AG04450 (cell line): ENCODE results near the gene SYCP2L. TPM values are rescaled to one million over a fixed set of nuclear protein-coding genes. Genes with fewer than 3 reads are reported as not detected.
"Not testable (repeated sequence)": the region's sequence is repeated elsewhere in the genome, so short reads cannot be mapped to it uniquely, and the experiment has no call there.

Source experiments
- CTCF ChIA-PET: fragments of 300-600, 350-600 bp; formaldehyde crosslinking; extraction: SDS; loops from one replicate; lab custom pipeline; 2022; ENCODE audit warnings: antibody characterized with exemption, inconsistent platforms; lab: Charles Lee
- POLR2A ChIA-PET: fragments of 350-600 bp; formaldehyde crosslinking; extraction: SDS; loops from one replicate; lab custom pipeline; 2021; ENCODE audit warnings: antibody characterized with exemption, inconsistent platforms; lab: Yijun Ruan, JAX
- DNase-seq: peaks from one replicate; pipeline ENCODE4 v3.0.0-alpha.2; 2011; ENCODE audit warnings: low read depth, low spot score
- H3K27ac ChIP-seq: one replicate; pipeline ENCODE4 v1.5.1; 2012; ENCODE audit warnings: low read depth, low read length, control low read depth
- H3K27me3 ChIP-seq: one replicate; pipeline ENCODE4 v1.6.0; 2012; ENCODE audit warnings: low read length; ENCODE audit not compliant: control insufficient read depth, insufficient read depth
- H3K4me3 ChIP-seq: 2 replicates; pipeline ENCODE4 v1.5.1; 2011; ENCODE audit warnings: mild to moderate bottlenecking, low read depth, low read length, control low read depth
- H3K9me3 ChIP-seq: 2 replicates; pipeline ENCODE4 v1.5.1; 2012; ENCODE audit warnings: low read length; ENCODE audit not compliant: control insufficient read depth, insufficient read depth
- polyA plus RNA-seq: library from polyadenylated mRNA; depleted of rRNA; stranded (reverse); fragments of >200 nt; gene quantifications from 2 replicates; pipeline ENCODE4 v1.2.3, GENCODE V29; 2011
- TF ChIP-seq, protein P1 (sequence below): IDR thresholded peaks from 2 replicates; pipeline ENCODE4 v1.5.1; 2011; ENCODE audit warnings: low read depth, low read length, control low read depth, inconsistent platforms

SYCP2L gene
- polyA plus RNA-seq, 1 experiment, result 0.22 TPM

- Histone ChIP-seq H3K27me3 (peaks cover 3% of the 10 kb centered on the region), H3K9me3 (no peaks in the 10 kb centered on the region), H3K27ac (no peak overlapping the region), H3K4me3 (no peak overlapping the region)
- CTCF ChIA-PET, result interaction anchor here (0.7 kb wide), 1 partner anchor 39 kb away, joined by 4 read pairs; no protein-coding TSS in a partner anchor
- DNase-seq, result no peak
- TF ChIP-seq, protein P1, sequence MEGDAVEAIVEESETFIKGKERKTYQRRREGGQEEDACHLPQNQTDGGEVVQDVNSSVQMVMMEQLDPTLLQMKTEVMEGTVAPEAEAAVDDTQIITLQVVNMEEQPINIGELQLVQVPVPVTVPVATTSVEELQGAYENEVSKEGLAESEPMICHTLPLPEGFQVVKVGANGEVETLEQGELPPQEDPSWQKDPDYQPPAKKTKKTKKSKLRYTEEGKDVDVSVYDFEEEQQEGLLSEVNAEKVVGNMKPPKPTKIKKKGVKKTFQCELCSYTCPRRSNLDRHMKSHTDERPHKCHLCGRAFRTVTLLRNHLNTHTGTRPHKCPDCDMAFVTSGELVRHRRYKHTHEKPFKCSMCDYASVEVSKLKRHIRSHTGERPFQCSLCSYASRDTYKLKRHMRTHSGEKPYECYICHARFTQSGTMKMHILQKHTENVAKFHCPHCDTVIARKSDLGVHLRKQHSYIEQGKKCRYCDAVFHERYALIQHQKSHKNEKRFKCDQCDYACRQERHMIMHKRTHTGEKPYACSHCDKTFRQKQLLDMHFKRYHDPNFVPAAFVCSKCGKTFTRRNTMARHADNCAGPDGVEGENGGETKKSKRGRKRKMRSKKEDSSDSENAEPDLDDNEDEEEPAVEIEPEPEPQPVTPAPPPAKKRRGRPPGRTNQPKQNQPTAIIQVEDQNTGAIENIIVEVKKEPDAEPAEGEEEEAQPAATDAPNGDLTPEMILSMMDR, result no peak
- POLR2A ChIA-PET, result no interaction called here
Observed at GRCh38 chr6:10896691-10897090, 9.8 kb downstream of the SYCP2L start.

DNA sequence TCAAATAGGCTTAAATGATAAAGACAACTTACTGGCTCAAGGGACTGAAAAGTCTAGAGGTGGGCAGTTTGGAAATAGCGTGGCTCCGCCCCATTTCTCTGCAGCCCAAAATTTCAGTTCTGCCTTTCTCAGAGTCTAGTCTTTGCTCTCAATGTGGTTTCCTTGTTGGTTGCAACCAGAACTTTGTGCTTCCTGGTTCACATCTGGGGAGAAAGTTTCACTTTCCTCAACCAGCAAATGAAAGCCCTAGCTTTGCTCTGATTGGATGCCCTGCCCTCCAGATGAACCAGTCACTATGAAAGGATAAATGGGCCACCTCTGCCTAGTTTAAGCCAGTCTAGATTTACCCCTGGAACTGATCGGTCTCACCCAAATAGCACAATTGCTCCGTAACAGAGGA, 14.9 kb downstream of the SYCP2L start:
- ChIA-PET CTCF (no interaction called here), POLR2A (no interaction called here)

GRCh38 chr6:10904015-10904414, 17.2 kb downstream of the SYCP2L start:
- no peaks in the 10 kb centered on the region for H3K9me3 ChIP-seq
- TF ChIP-seq, protein P1, result no peak
- no peak overlapping the region for H3K27ac ChIP-seq
- peaks cover 3% of the 10 kb centered on the region for H3K27me3 ChIP-seq
- DNase-seq, result no peak
- no peak overlapping the region for H3K4me3 ChIP-seq
- ChIA-PET POLR2A (no interaction called here), CTCF (no interaction called here)

More for the DNA sequence above, 14.9 kb downstream of the SYCP2L start:
- no peaks in the 10 kb centered on the region for H3K9me3 ChIP-seq
- no peak for DNase-seq
- H3K27me3 ChIP-seq, result peaks cover 3% of the 10 kb centered on the region
- H3K27ac ChIP-seq, result no peak overlapping the region
- TF ChIP-seq, protein P1, result no peak
- H3K4me3 ChIP-seq, result no peak overlapping the region

GRCh38 chr6:10908228-10908627, 21.4 kb downstream of the SYCP2L start:
- Histone ChIP-seq H3K27me3 (no peaks in the 10 kb centered on the region), H3K9me3 (no peaks in the 10 kb centered on the region), H3K27ac (no peak overlapping the region), H3K4me3 (no peak overlapping the region)
- CTCF ChIA-PET, result interaction anchor here (0.6 kb wide), 2 partner anchors 53 to 190 kb away, joined by 4 read pairs; no protein-coding TSS in a partner anchor
- TF ChIP-seq, protein P1, result no peak
- no peak for DNase-seq
- POLR2A ChIA-PET, result no interaction called here

- H3K27me3 ChIP-seq, H3K27ac ChIP-seq, H3K4me3 ChIP-seq, H3K9me3 ChIP-seq, CTCF ChIA-PET, POLR2A ChIA-PET, DNase-seq: not testable (repeated sequence)
Observed at GRCh38 chr6:10919520-10919919, 32.7 kb downstream of the SYCP2L start.
